A549 (cell line): Measurements from ENCODE around the gene ZNF507.
"Not testable (repeated sequence)": the region's sequence is repeated elsewhere in the genome, so short reads cannot be mapped to it uniquely, and the experiment has no call there.

Experiments used
- CBX2 ChIP-seq: fragments of 200-600 bp; sonication (generic); IDR thresholded peaks from 2 replicates; pipeline ENCODE4 v1.6.1; 2016; ENCODE audit warnings: low read depth, mild to moderate bottlenecking, borderline replicate concordance
- EHMT2 ChIP-seq: fragments of 200-600 bp; sonication (generic); IDR thresholded peaks from 2 replicates; pipeline ENCODE4 v1.6.1; 2016; ENCODE audit warnings: antibody characterized with exemption, low read depth, mild to moderate bottlenecking, moderate library complexity
- ESRRA ChIP-seq: fragments of 150-350 bp; IDR thresholded peaks from 2 replicates; pipeline ENCODE4 v1.6.1; 2014; ENCODE audit warnings: mild to moderate bottlenecking, low read length, borderline replicate concordance
- JUNB ChIP-seq: fragments of >200 bp; sonication (Bioruptor Twin); formaldehyde crosslinking; IDR thresholded peaks from 2 replicates; pipeline ENCODE4 v1.6.1; 2016
- KDM5A ChIP-seq: fragments of 200-600 bp; sonication (generic); IDR thresholded peaks from 2 replicates; pipeline ENCODE4 v1.6.1; 2016; ENCODE audit warnings: antibody characterized with exemption, mild to moderate bottlenecking
- POLR2A ChIP-seq: IDR thresholded peaks from 2 replicates; pipeline ENCODE4 v1.6.1; 2012; ENCODE audit warnings: mild to moderate bottlenecking, low read length
- RAD21 ChIP-seq, 2 experiments: fragments of >200 bp in 1 of 2; sonication (Bioruptor Twin) in 1 of 2; formaldehyde crosslinking in 1 of 2; IDR thresholded peaks in 1 of 2; conservative IDR thresholded peaks in 1 of 2; 2 replicates in 1 of 2; 3 replicates in 1 of 2; pipeline ENCODE4 v1.6.1; 2012 to 2018; ENCODE audit warnings: inconsistent platforms in 1 of 2
- RCOR1 ChIP-seq: fragments of 150-350 bp; IDR thresholded peaks from 2 replicates; pipeline ENCODE4 v1.6.1; 2014; ENCODE audit warnings: antibody characterized with exemption, low read length, low read depth
- TP53 ChIP-seq: fragments of 250-450 bp; sonication (Bioruptor Pico); IDR thresholded peaks from 2 replicates; pipeline ENCODE4 v1.5.0; 2021; ENCODE audit warnings: mild to moderate bottlenecking, moderate library complexity
- ZSCAN20 ChIP-seq: fragments of 250-450 bp; sonication (Bioruptor Pico); IDR thresholded peaks from 2 replicates; pipeline ENCODE4 v1.8.0; 2022; ENCODE audit warnings: mild to moderate bottlenecking, moderate library complexity
- TF ChIP-seq, protein P1 (sequence below): IDR thresholded peaks from 2 replicates; pipeline ENCODE4 v1.6.1; 2012
- TF ChIP-seq, protein P2 (sequence below): fragments of 250-450 bp; sonication (Bioruptor Pico); IDR thresholded peaks from 2 replicates; pipeline ENCODE4 v1.5.0; 2021; ENCODE audit warnings: mild to moderate bottlenecking, moderate library complexity, borderline replicate concordance
- TF ChIP-seq, protein P3 (sequence below): fragments of >200 bp; sonication (Bioruptor Twin); formaldehyde crosslinking; IDR thresholded peaks from 3 replicates; pipeline ENCODE4 v1.5.1; 2016
- TF ChIP-seq, protein P4 (sequence below): fragments of >200 bp; sonication (Bioruptor Twin); formaldehyde crosslinking; IDR thresholded peaks from 3 replicates; pipeline ENCODE4 v1.6.1; 2016

DNA sequence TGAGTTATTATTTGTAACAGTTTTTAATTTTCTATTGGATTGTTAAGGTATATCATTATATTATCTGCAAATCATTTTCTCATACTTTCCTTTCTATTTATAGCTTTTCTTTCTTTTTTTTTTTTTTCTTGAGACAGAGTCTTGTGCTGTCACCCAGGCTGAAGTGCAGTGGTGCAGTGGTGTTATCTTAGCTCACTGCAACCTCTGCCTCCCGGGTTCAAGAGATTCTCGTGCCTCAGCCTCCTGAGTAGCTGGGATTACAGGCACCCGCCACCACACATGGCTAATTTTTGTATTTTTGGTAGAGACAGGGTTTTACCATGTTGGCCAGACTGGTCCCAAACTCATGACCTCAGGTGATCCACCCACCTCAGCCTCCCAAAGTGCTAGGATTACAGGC is 29.0 kb downstream of the ZNF507 start:
- TF ChIP-seq TP53 (CRISPR knock-in tag); RAD21 (conservative IDR thresholded peaks at IDR 0.05 in 1 of 2, IDR thresholded peaks at IDR 0.05 in 1 of 2); JUNB; EHMT2; POLR2A; ESRRA; ZSCAN20; CBX2; RCOR1; KDM5A: not testable (repeated sequence)
- TF ChIP-seq, protein P1, sequence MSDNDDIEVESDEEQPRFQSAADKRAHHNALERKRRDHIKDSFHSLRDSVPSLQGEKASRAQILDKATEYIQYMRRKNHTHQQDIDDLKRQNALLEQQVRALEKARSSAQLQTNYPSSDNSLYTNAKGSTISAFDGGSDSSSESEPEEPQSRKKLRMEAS: not testable (repeated sequence)
- TF ChIP-seq, protein P2, sequence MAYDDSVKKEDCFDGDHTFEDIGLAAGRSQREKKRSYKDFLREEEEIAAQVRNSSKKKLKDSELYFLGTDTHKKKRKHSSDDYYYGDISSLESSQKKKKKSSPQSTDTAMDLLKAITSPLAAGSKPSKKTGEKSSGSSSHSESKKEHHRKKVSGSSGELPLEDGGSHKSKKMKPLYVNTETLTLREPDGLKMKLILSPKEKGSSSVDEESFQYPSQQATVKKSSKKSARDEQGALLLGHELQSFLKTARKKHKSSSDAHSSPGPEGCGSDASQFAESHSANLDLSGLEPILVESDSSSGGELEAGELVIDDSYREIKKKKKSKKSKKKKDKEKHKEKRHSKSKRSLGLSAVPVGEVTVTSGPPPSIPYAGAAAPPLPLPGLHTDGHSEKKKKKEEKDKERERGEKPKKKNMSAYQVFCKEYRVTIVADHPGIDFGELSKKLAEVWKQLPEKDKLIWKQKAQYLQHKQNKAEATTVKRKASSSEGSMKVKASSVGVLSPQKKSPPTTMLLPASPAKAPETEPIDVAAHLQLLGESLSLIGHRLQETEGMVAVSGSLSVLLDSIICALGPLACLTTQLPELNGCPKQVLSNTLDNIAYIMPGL (CRISPR knock-in tag): not testable (repeated sequence)
- TF ChIP-seq, protein P3, sequence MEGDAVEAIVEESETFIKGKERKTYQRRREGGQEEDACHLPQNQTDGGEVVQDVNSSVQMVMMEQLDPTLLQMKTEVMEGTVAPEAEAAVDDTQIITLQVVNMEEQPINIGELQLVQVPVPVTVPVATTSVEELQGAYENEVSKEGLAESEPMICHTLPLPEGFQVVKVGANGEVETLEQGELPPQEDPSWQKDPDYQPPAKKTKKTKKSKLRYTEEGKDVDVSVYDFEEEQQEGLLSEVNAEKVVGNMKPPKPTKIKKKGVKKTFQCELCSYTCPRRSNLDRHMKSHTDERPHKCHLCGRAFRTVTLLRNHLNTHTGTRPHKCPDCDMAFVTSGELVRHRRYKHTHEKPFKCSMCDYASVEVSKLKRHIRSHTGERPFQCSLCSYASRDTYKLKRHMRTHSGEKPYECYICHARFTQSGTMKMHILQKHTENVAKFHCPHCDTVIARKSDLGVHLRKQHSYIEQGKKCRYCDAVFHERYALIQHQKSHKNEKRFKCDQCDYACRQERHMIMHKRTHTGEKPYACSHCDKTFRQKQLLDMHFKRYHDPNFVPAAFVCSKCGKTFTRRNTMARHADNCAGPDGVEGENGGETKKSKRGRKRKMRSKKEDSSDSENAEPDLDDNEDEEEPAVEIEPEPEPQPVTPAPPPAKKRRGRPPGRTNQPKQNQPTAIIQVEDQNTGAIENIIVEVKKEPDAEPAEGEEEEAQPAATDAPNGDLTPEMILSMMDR: not testable (repeated sequence)
- TF ChIP-seq, protein P4, sequence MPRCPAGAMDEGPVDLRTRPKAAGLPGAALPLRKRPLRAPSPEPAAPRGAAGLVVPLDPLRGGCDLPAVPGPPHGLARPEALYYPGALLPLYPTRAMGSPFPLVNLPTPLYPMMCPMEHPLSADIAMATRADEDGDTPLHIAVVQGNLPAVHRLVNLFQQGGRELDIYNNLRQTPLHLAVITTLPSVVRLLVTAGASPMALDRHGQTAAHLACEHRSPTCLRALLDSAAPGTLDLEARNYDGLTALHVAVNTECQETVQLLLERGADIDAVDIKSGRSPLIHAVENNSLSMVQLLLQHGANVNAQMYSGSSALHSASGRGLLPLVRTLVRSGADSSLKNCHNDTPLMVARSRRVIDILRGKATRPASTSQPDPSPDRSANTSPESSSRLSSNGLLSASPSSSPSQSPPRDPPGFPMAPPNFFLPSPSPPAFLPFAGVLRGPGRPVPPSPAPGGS: not testable (repeated sequence)
